HEK293T (cell line): ENCODE results near the gene PPP1R12B.
"Not testable (repeated sequence)": the region's sequence is repeated elsewhere in the genome, so short reads cannot be mapped to it uniquely, and the experiment has no call there.

Experiments
- CTBP1 ChIP-seq: fragments of 450-650 bp; IDR thresholded peaks from 2 replicates; pipeline ENCODE4 v1.6.1; 2016; ENCODE audit warnings: borderline replicate concordance
- FOXA1 ChIP-seq: fragments of 450-650 bp; IDR thresholded peaks from 2 replicates; pipeline ENCODE4 v1.6.1; 2016; ENCODE audit warnings: mild to moderate bottlenecking
- FOXM1 ChIP-seq: fragments of 450-650 bp; IDR thresholded peaks from 2 replicates; pipeline ENCODE4 v1.6.1; 2017; ENCODE audit warnings: mild to moderate bottlenecking, borderline replicate concordance

- TF ChIP-seq FOXA1, CTBP1, FOXM1: not testable (repeated sequence)
Observed at GRCh38 chr1:202420422-202421094, 72.1 kb downstream of the PPP1R12B start.
